Sigmoid colon (tissue), 7 donors: ENCODE measurements around the gene UTF1. TPM values are rescaled to one million over a fixed set of nuclear protein-coding genes. Genes with fewer than 3 reads are reported as not detected.

ENCODE experiments used
- DNase-seq: peaks from one replicate; pipeline ENCODE4 v3.0.0-alpha.2; 2019
- H3K27ac ChIP-seq, 4 donors: fragments of 200-600 bp; sonication (generic); one replicate each; pipeline ENCODE4 v1.5.1; 2016 to 2019; ENCODE audit warnings: mild to moderate bottlenecking in 1 of 4
- H3K27me3 ChIP-seq, 3 donors: fragments of 200-600 bp; sonication (generic); one replicate each; pipeline ENCODE4 v1.5.1; 2019; ENCODE audit warnings: mild to moderate bottlenecking in 1 of 3
- H3K36me3 ChIP-seq, 4 donors: fragments of 200-600 bp; sonication (generic); one replicate each; pipeline ENCODE4 v1.5.1; 2016 to 2019
- H3K4me1 ChIP-seq, 4 donors: fragments of 200-600 bp; sonication (generic); one replicate each; pipeline ENCODE4 v1.5.1; 2017 to 2019
- H3K4me3 ChIP-seq, 4 donors: fragments of 200-600 bp; sonication (generic); one replicate each; pipeline ENCODE4 v1.5.1; 2017 to 2019; ENCODE audit warnings: mild to moderate bottlenecking in 2 of 4, moderate library complexity in 1 of 4
- H3K9me3 ChIP-seq, 4 donors: fragments of 200-600 bp in 3 of 4; sonication (generic) in 3 of 4; one replicate each; pipeline versions ENCODE4 v1.5.1 to v1.6.1; 2013 to 2019
- EP300 ChIP-seq, 4 donors: sonication (generic); formaldehyde crosslinking; IDR thresholded peaks; one replicate each; pipeline ENCODE4 v1.6.1; 2017; ENCODE audit warnings: antibody characterized with exemption in 4 of 4
- POLR2A ChIP-seq, 2 donors: fragments of 450-650 bp; IDR thresholded peaks; one replicate each; pipeline ENCODE4 v1.6.1; 2016; ENCODE audit warnings: antibody characterized with exemption in 2 of 2, mild to moderate bottlenecking in 2 of 2, moderate library complexity in 2 of 2
- POLR2AphosphoS5 ChIP-seq, 4 donors: sonication (generic); formaldehyde crosslinking; IDR thresholded peaks; one replicate each; pipeline ENCODE4 v1.6.1; 2017; ENCODE audit warnings: antibody characterized with exemption in 4 of 4
- WGBS, 2 donors: extraction: QIAGEN DNeasy Blood & Tissue Kit; methylation state at CpG; one replicate each; pipeline ENCODE4 v1.1.7; 2013; 5-methylcytosine and 5-hydroxymethylcytosine counted together
- intact Hi-C: fragments of 100-400 bp; cut with DNase I; formaldehyde crosslinking; loops from one replicate; pipeline ENCODE4 v1.15.1; 2023
- polyA plus RNA-seq, 3 donors: library from polyadenylated mRNA; stranded (reverse); fragments of 200-250 nt; gene quantifications; one replicate each; pipeline ENCODE4 v1.2.3, GENCODE V29; 2013
- total RNA-seq, 4 donors: library from RNA; depleted of rRNA; stranded (reverse); fragments of >200 nt; gene quantifications; one replicate each; pipeline ENCODE4 v1.1.0, GENCODE V29; 2016
- TF ChIP-seq, protein P1 (sequence below), 4 experiments: fragments of 450-650 bp in 3 of 4; fragments of 200-600 bp in 1 of 4; IDR thresholded peaks; one replicate each; pipeline ENCODE4 v1.5.1; 2016 to 2019; ENCODE audit warnings: antibody characterized with exemption in 4 of 4, mild to moderate bottlenecking in 3 of 4, moderate library complexity in 2 of 4
- donor health status: healthy with polysubstance abuse.
- donor health status: Bipolar disorder and iron deficiency.
- donor health status: healthy.

UTF1 gene
- total and polyA plus RNA-seq, 7 donors = not detected

DNA sequence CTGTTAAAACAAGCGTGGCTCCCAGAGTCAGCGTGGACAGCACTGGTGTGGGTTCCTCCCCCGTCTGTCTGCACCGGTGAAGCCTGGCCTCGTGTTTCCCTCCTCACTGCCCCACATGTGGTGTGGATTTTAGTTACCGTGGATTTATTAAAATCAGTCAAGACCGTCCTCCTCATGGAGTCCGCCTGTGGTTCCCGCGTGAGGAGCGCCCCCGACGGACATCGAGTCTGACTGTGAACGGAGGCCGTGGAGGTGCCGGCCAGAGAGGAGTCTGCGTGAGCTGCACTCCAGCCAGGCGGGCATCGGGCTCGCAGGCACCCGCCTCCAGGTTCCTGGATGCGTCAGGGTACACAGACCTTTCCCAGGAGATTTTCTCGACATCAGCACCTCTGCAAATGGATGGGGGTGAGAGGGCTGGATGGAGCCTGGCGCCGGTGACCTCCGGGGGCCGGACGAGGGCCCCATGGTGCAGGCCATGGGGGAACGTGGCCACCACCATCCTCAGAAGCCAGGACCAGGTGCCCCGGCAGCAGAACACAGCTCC is 26.3 kb upstream of the UTF1 start:
- H3K27me3 ChIP-seq = peaks cover 0 to 5% (median 0%) of the 10 kb centered on the region in 3 donors
- TF ChIP-seq EP300 (IDR thresholded peaks at IDR 0.05) (no peak), POLR2A (IDR thresholded peaks at IDR 0.05) (no peak), POLR2AphosphoS5 (IDR thresholded peaks at IDR 0.05) (no peak)
- TF ChIP-seq, protein P1, sequence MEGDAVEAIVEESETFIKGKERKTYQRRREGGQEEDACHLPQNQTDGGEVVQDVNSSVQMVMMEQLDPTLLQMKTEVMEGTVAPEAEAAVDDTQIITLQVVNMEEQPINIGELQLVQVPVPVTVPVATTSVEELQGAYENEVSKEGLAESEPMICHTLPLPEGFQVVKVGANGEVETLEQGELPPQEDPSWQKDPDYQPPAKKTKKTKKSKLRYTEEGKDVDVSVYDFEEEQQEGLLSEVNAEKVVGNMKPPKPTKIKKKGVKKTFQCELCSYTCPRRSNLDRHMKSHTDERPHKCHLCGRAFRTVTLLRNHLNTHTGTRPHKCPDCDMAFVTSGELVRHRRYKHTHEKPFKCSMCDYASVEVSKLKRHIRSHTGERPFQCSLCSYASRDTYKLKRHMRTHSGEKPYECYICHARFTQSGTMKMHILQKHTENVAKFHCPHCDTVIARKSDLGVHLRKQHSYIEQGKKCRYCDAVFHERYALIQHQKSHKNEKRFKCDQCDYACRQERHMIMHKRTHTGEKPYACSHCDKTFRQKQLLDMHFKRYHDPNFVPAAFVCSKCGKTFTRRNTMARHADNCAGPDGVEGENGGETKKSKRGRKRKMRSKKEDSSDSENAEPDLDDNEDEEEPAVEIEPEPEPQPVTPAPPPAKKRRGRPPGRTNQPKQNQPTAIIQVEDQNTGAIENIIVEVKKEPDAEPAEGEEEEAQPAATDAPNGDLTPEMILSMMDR (IDR thresholded peaks at IDR 0.05) = no peak
- intact Hi-C loops = no loop called here
- H3K4me1 ChIP-seq = no peaks in the 10 kb centered on the region
- H3K4me3 ChIP-seq = no peak overlapping the region
- H3K36me3 ChIP-seq = no peaks in the 10 kb centered on the region
- no peak for DNase-seq
- WGBS, 2 donors = 89% methylated on average over 31 of the region's 31 CpGs
- H3K27ac ChIP-seq = no peak overlapping the region
- H3K9me3 ChIP-seq = no peaks in the 10 kb centered on the region

- H3K4me3 ChIP-seq = no peak overlapping the region
- intact Hi-C loops = no loop called here
- no peak overlapping the region for H3K27ac ChIP-seq
- no peaks in the 10 kb centered on the region for H3K4me1 ChIP-seq
- TF ChIP-seq, protein P1 (IDR thresholded peaks at IDR 0.05) = no peak
- TF ChIP-seq EP300 (IDR thresholded peaks at IDR 0.05) (no peak), POLR2AphosphoS5 (IDR thresholded peaks at IDR 0.05) (no peak), POLR2A (IDR thresholded peaks at IDR 0.05) (no peak)
- H3K36me3 ChIP-seq = no peaks in the 10 kb centered on the region
- no peaks in the 10 kb centered on the region for H3K9me3 ChIP-seq
- H3K27me3 ChIP-seq = peaks cover 0 to 5% (median 0%) of the 10 kb centered on the region in 3 donors
- no peak for DNase-seq
- WGBS, 2 donors = 88 to 92% methylated on average over 38 of the region's 38 CpGs
Observed at GRCh38 chr10:133204226-133205015, 25.6 kb upstream of the UTF1 start.

- no peak for DNase-seq
- no peak overlapping the region for H3K27ac ChIP-seq
- 80 to 87% methylated on average over 23 of the region's 23 CpGs for WGBS, 2 donors
- no peaks in the 10 kb centered on the region for H3K4me1 ChIP-seq
- intact Hi-C loops = no loop called here
- no peak for TF ChIP-seq POLR2AphosphoS5 (IDR thresholded peaks at IDR 0.05)
- TF ChIP-seq, protein P1 (IDR thresholded peaks at IDR 0.05) = no peak
- TF ChIP-seq POLR2A (IDR thresholded peaks at IDR 0.05) = no peak
- no peak for TF ChIP-seq EP300 (IDR thresholded peaks at IDR 0.05)
- H3K9me3 ChIP-seq = no peaks in the 10 kb centered on the region
- peaks cover 0 to 5% (median 0%) of the 10 kb centered on the region in 3 donors for H3K27me3 ChIP-seq
- H3K36me3 ChIP-seq = no peaks in the 10 kb centered on the region
- no peak overlapping the region for H3K4me3 ChIP-seq
Observed at GRCh38 chr10:133205146-133205545, 24.9 kb upstream of the UTF1 start.

GRCh38 chr10:133206356-133207040 is 23.5 kb upstream of the UTF1 start:
- WGBS, 2 donors = 70 to 83% methylated on average over 17 of the region's 17 CpGs
- no peaks in the 10 kb centered on the region for H3K4me1 ChIP-seq
- no peak overlapping the region for H3K27ac ChIP-seq
- no peak for TF ChIP-seq POLR2AphosphoS5 (IDR thresholded peaks at IDR 0.05)
- no peak for TF ChIP-seq POLR2A (IDR thresholded peaks at IDR 0.05)
- TF ChIP-seq EP300 (IDR thresholded peaks at IDR 0.05) = no peak
- TF ChIP-seq, protein P1 (IDR thresholded peaks at IDR 0.05) = no peak
- H3K27me3 ChIP-seq = peaks cover 0 to 5% (median 0%) of the 10 kb centered on the region in 3 donors
- H3K36me3 ChIP-seq = no peaks in the 10 kb centered on the region
- H3K9me3 ChIP-seq = no peaks in the 10 kb centered on the region
- H3K4me3 ChIP-seq = no peak overlapping the region
- DNase-seq = no peak
- intact Hi-C loops = no loop called here
